CD14-positive monocyte (primary cell): Measurements from ENCODE around the gene SGCD. TPM values are rescaled to one million over a fixed set of nuclear protein-coding genes. Genes with fewer than 3 reads are reported as not detected.

Experiments
- DNase-seq, 3 donors: peaks; one replicate each; pipeline ENCODE4 v3.0.0-alpha.2; 2011 to 2022
- H2AFZ ChIP-seq: 2 replicates; pipeline ENCODE4 v1.6.0; 2012; ENCODE audit warnings: mild to moderate bottlenecking, low read depth, low read length, inconsistent platforms; ENCODE audit not compliant: insufficient read depth, poor library complexity, severe bottlenecking
- H3K27ac ChIP-seq, 2 donors: 1 replicate in 1 of 2; 2 replicates in 1 of 2; pipeline ENCODE4 v1.5.1; 2012 to 2013; ENCODE audit warnings: low read length in 2 of 2, control low read depth in 1 of 2, inconsistent platforms in 1 of 2, low read depth in 1 of 2, mild to moderate bottlenecking in 1 of 2
- H3K27me3 ChIP-seq, 2 donors: one replicate each; pipeline versions ENCODE4 v1.6.0 to v1.6.1; 2011 to 2013; ENCODE audit warnings: low read length in 2 of 2; ENCODE audit not compliant: control insufficient read depth in 2 of 2, insufficient read depth in 2 of 2
- H3K36me3 ChIP-seq, 2 donors: replicated peaks in 1 of 2; 1 replicate in 1 of 2; 2 replicates in 1 of 2; pipeline versions ENCODE4 v1.5.1 to v1.6.1; 2012 to 2013; ENCODE audit warnings: low read length in 2 of 2, control low read depth in 1 of 2, inconsistent platforms in 1 of 2, mild to moderate bottlenecking in 1 of 2; ENCODE audit not compliant: insufficient read depth in 2 of 2, control insufficient read depth in 1 of 2
- H3K4me1 ChIP-seq, 2 donors: 1 replicate in 1 of 2; 2 replicates in 1 of 2; pipeline versions ENCODE4 v1.5.1 to v1.6.1; 2012 to 2013; ENCODE audit warnings: low read length in 2 of 2, control low read depth in 1 of 2, inconsistent platforms in 1 of 2, mild to moderate bottlenecking in 1 of 2, moderate library complexity in 1 of 2; ENCODE audit not compliant: insufficient read depth in 2 of 2, control insufficient read depth in 1 of 2
- H3K4me2 ChIP-seq: replicated peaks from 2 replicates; pipeline ENCODE3; 2012; ENCODE audit warnings: low read length, moderate library complexity, mild to moderate bottlenecking; ENCODE audit not compliant: poor library complexity, severe bottlenecking; ENCODE audit errors: extremely low read depth
- H3K4me3 ChIP-seq, 3 experiments: fragments of 200-600 bp in 1 of 3; sonication (generic) in 1 of 3; replicated peaks in 1 of 3; 1 replicate in 2 of 3; 2 replicates in 1 of 3; pipeline ENCODE4 v1.5.1; 2011 to 2013; ENCODE audit warnings: low read length in 3 of 3, mild to moderate bottlenecking in 3 of 3, control low read depth in 2 of 3, low read depth in 2 of 3, inconsistent platforms in 1 of 3, moderate library complexity in 1 of 3
- H3K79me2 ChIP-seq: 2 replicates; pipeline ENCODE4 v1.6.0; 2012; ENCODE audit warnings: mild to moderate bottlenecking, control low read depth, inconsistent platforms, low read length, moderate library complexity; ENCODE audit not compliant: insufficient read depth
- H3K9ac ChIP-seq: 2 replicates; pipeline ENCODE4 v1.6.0; 2017; ENCODE audit warnings: low read length, mild to moderate bottlenecking; ENCODE audit not compliant: insufficient read depth, poor library complexity, severe bottlenecking
- H3K9me3 ChIP-seq, 2 donors: replicated peaks in 1 of 2; 1 replicate in 1 of 2; 2 replicates in 1 of 2; pipeline versions ENCODE4 v1.5.1 to v1.6.1; 2012 to 2013; ENCODE audit warnings: low read length in 2 of 2, control low read depth in 1 of 2; ENCODE audit not compliant: control insufficient read depth in 1 of 2, insufficient read depth in 1 of 2
- H4K20me1 ChIP-seq: 2 replicates; pipeline ENCODE4 v1.6.0; 2012; ENCODE audit warnings: mild to moderate bottlenecking, low read length, control low read depth, moderate library complexity; ENCODE audit not compliant: insufficient read depth
- H3K27ac Mint-ChIP-seq, 7 donors: one replicate each; pipeline ENCODE4 v1.8.0; 2020; ENCODE audit warnings: mild to moderate bottlenecking in 7 of 7, mixed read lengths in 7 of 7, moderate library complexity in 6 of 7, inconsistent platforms in 2 of 7
- H3K27me3 Mint-ChIP-seq, 3 donors: one replicate each; pipeline ENCODE4 v1.8.0; 2021 to 2022; ENCODE audit warnings: low read depth in 3 of 3, mild to moderate bottlenecking in 3 of 3, mixed read lengths in 3 of 3, moderate library complexity in 3 of 3, inconsistent platforms in 1 of 3
- H3K36me3 Mint-ChIP-seq, 2 donors: one replicate each; pipeline ENCODE4 v1.8.0; 2020; ENCODE audit warnings: mixed read lengths in 2 of 2, inconsistent platforms in 1 of 2, mild to moderate bottlenecking in 1 of 2
- H3K4me1 Mint-ChIP-seq: one replicate; pipeline ENCODE4 v1.8.0; 2020; ENCODE audit warnings: mild to moderate bottlenecking, mixed read lengths
- H3K4me3 Mint-ChIP-seq, 2 donors: one replicate each; pipeline ENCODE4 v1.8.0; 2020; ENCODE audit warnings: mild to moderate bottlenecking in 2 of 2, mixed read lengths in 2 of 2, moderate library complexity in 1 of 2
- H3K9me3 Mint-ChIP-seq, 7 donors: one replicate each; pipeline ENCODE4 v1.8.0; 2020 to 2022; ENCODE audit warnings: mixed read lengths in 7 of 7, mild to moderate bottlenecking in 6 of 7, moderate library complexity in 6 of 7, inconsistent platforms in 2 of 7
- WGBS: methylation state at CpG from one replicate; pipeline ENCODE4 v1.1.5; 2013; ENCODE audit warnings: missing lambda C conversion rate; ENCODE audit not compliant: insufficient coverage; 5-methylcytosine and 5-hydroxymethylcytosine counted together
- intact Hi-C, 2 donors: fragments of 100-400 bp; cut with micrococcal nuclease; formaldehyde crosslinking; loops; one replicate each; pipeline versions ENCODE4 v1.15.0 to v1.15.1; 2023
- polyA plus RNA-seq, 3 donors: library from polyadenylated mRNA; depleted of rRNA in 1 of 3; unstranded in 2 of 3; stranded (reverse) in 1 of 3; fragments of 300-500 nt in 2 of 3; fragments of >200 nt in 1 of 3; fragmentation: Illumina TruSeq in 2 of 3; gene quantifications; 1 replicate in 2 of 3; 2 replicates in 1 of 3; pipeline ENCODE4 v1.2.3, GENCODE V29; 2012 to 2021
- TF ChIP-seq, protein P1 (sequence below): fragments of 200-600 bp; IDR thresholded peaks from one replicate; pipeline ENCODE4 v1.8.0; 2022; ENCODE audit warnings: antibody characterized with exemption, mild to moderate bottlenecking

The SGCD gene
- polyA plus RNA-seq, 3 donors = not detected

DNA sequence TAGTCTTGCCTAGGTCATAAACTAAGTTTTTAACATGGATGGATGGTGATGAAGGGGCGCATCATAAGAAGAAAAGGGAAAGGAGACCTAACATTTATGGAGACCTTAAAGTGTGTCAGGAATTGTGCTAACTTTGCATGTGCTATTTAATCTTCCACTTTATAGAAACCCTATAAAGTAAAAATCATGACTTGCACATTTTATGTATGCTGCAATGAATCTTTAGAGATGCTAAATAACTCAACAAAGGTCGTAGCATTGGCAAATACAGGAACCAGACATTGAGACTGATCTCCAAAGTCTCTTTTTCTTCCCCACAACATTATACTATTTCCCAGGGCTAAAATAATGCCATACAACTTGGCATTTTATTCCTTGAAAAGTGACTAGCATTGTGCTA lies 214.6 kb downstream of the SGCD start:
- H3K9me3 Mint-ChIP-seq = peaks cover 0 to 17% (median 1%) of the 10 kb centered on the region in 7 donors
- no peaks in the 10 kb centered on the region for H3K4me1 Mint-ChIP-seq
- DNase-seq = no peak
- H4K20me1 ChIP-seq = no peaks in the 10 kb centered on the region
- H3K79me2 ChIP-seq = no peaks in the 10 kb centered on the region
- H3K27me3 Mint-ChIP-seq = no peaks in the 10 kb centered on the region
- TF ChIP-seq, protein P1, sequence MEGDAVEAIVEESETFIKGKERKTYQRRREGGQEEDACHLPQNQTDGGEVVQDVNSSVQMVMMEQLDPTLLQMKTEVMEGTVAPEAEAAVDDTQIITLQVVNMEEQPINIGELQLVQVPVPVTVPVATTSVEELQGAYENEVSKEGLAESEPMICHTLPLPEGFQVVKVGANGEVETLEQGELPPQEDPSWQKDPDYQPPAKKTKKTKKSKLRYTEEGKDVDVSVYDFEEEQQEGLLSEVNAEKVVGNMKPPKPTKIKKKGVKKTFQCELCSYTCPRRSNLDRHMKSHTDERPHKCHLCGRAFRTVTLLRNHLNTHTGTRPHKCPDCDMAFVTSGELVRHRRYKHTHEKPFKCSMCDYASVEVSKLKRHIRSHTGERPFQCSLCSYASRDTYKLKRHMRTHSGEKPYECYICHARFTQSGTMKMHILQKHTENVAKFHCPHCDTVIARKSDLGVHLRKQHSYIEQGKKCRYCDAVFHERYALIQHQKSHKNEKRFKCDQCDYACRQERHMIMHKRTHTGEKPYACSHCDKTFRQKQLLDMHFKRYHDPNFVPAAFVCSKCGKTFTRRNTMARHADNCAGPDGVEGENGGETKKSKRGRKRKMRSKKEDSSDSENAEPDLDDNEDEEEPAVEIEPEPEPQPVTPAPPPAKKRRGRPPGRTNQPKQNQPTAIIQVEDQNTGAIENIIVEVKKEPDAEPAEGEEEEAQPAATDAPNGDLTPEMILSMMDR = no peak
- no peaks in the 10 kb centered on the region for H3K4me1 ChIP-seq
- H3K36me3 Mint-ChIP-seq = no peaks in the 10 kb centered on the region
- H3K4me3 ChIP-seq = no peak overlapping the region
- H3K27ac ChIP-seq = no peak overlapping the region
- no peak overlapping the region for H2AFZ ChIP-seq
- H3K4me2 ChIP-seq = no peak overlapping the region
- H3K4me3 Mint-ChIP-seq = no peak overlapping the region
- no peaks in the 10 kb centered on the region for H3K27me3 ChIP-seq
- no peak overlapping the region for H3K9ac ChIP-seq
- intact Hi-C loops = no loop called here
- peaks cover 0 to 6% of the 10 kb centered on the region in 2 donors for H3K9me3 ChIP-seq
- H3K27ac Mint-ChIP-seq = no peak overlapping the region
- no peaks in the 10 kb centered on the region for H3K36me3 ChIP-seq
- no CpG with 5 or more reads among the region's 2 CpGs for WGBS

DNA sequence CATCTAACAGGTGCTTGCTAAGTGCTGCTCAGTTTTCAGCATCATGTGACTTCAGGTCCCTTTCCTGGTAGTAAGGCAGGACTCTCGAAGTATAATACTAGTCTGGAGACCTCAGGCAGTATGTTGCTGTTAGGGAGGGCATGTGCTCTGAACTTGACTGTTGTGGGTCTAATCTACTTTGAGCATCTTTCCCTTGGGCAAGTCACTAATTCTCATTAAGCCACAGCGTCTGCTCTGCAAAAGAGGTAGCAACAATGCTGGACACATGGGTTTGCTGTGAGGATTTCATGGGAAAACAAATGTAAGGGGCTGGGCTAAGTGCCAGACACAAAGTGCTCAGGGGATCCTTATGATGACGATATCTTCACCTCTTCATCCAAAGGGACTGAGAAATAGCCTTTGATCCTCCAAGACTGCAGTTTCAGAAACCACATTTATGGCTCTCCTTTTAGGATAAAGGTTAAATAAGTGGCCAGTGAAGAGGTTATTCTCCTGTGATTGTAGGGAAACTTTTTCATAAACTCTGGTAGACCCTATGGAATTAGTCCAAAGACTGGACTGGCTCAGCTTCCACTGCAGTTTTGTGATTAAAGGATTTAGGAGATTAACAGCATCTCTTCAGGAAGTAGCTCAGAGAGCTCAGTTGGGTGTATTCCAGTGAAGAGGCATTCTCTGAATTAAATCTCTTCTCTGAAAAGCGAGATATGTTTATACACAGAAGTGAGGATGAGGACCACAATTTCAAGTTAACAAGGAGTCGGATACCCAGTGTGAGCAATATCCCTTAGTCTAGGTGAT lies 216.6 kb downstream of the SGCD start:
- TF ChIP-seq, protein P1 = no peak
- Histone ChIP-seq H3K9me3 (peaks cover 0 to 6% of the 10 kb centered on the region in 2 donors), H3K27me3 (no peaks in the 10 kb centered on the region), H3K4me2 (no peak overlapping the region), H3K4me3 (no peak overlapping the region), H3K4me1 (no peaks in the 10 kb centered on the region), H3K79me2 (no peaks in the 10 kb centered on the region), H3K9ac (no peak overlapping the region), H3K36me3 (no peaks in the 10 kb centered on the region), H4K20me1 (no peaks in the 10 kb centered on the region), H3K27ac (no peak overlapping the region), H2AFZ (no peak overlapping the region)
- Mint-ChIP-seq H3K27me3 (no peaks in the 10 kb centered on the region), H3K4me1 (no peaks in the 10 kb centered on the region), H3K36me3 (no peaks in the 10 kb centered on the region), H3K4me3 (no peak overlapping the region), H3K27ac (no peak overlapping the region), H3K9me3 (peaks cover 0 to 10% (median 2%) of the 10 kb centered on the region in 7 donors)
- WGBS = 80% methylated on average over 1 of the region's 5 CpGs
- DNase-seq = no peak
- intact Hi-C loops = no loop called here
